Body of pancreas (tissue), 4 donors: Measurements from ENCODE around the gene MYO15A. TPM values are rescaled to one million over a fixed set of nuclear protein-coding genes. Genes with fewer than 3 reads are reported as not detected.

Experiments
- ATAC-seq: fragments of 150-250 bp; one replicate; pipeline ENCODE4 v1.9.1; 2016
- DNase-seq, 4 donors: peaks; one replicate each; pipeline ENCODE4 v3.0.0-alpha.2; 2019
- H3K27ac ChIP-seq, 4 donors: fragments of 200-600 bp; sonication (generic); 1 replicate in 3 of 4; 2 replicates in 1 of 4; pipeline versions ENCODE4 v1.5.1 to v1.6.1; 2016 to 2019; ENCODE audit warnings: mild to moderate bottlenecking in 1 of 4, mixed read lengths in 1 of 4, moderate library complexity in 1 of 4
- H3K27me3 ChIP-seq, 2 donors: fragments of 200-600 bp; sonication (generic); one replicate each; pipeline ENCODE4 v1.6.0; 2016; ENCODE audit warnings: mild to moderate bottlenecking in 1 of 2
- H3K36me3 ChIP-seq, 2 donors: fragments of 200-600 bp; sonication (generic); replicated peaks in 1 of 2; 2 replicates each; pipeline ENCODE4 v1.5.1; 2016; ENCODE audit warnings: low read depth in 2 of 2; ENCODE audit not compliant: insufficient read depth in 1 of 2
- H3K4me1 ChIP-seq: fragments of 200-600 bp; sonication (generic); one replicate; pipeline ENCODE4 v1.6.0; 2016
- H3K4me3 ChIP-seq, 2 donors: fragments of 200-600 bp; sonication (generic); 1 replicate in 1 of 2; 2 replicates in 1 of 2; pipeline ENCODE4 v1.5.1; 2016 to 2019
- H3K9me3 ChIP-seq, 3 donors: fragments of 200-600 bp; sonication (generic); 1 replicate in 2 of 3; 2 replicates in 1 of 3; pipeline ENCODE4 v1.5.1; 2016
- POLR2A ChIP-seq, 3 donors: fragments of 450-650 bp; IDR thresholded peaks; one replicate each; pipeline ENCODE4 v1.6.1; 2016; ENCODE audit warnings: antibody characterized with exemption in 3 of 3, mild to moderate bottlenecking in 2 of 3
- WGBS, 2 donors: methylation state at CpG; one replicate each; pipeline ENCODE4 v1.1.5; 2017; 5-methylcytosine and 5-hydroxymethylcytosine counted together
- intact Hi-C: fragments of 100-400 bp; cut with DNase I; formaldehyde crosslinking; loops from one replicate; pipeline ENCODE4 v1.15.1; 2023
- total RNA-seq, 2 donors: library from RNA; depleted of rRNA; stranded (reverse); fragments of >200 nt; gene quantifications; one replicate each; pipeline ENCODE4 v1.1.0, GENCODE V29; 2016
- TF ChIP-seq, protein P1 (sequence below), 7 experiments: fragments of 450-650 bp in 4 of 7; fragments of 200-600 bp in 3 of 7; sonication (generic) in 3 of 7; IDR thresholded peaks; one replicate each; pipeline ENCODE4 v1.5.1; 2016 to 2019; ENCODE audit warnings: antibody characterized with exemption in 7 of 7

The MYO15A gene
- total RNA-seq, 2 donors from 2014 or later, result under 0.01 to 1.3 TPM

- Histone ChIP-seq H3K27me3 (no peaks in the 10 kb centered on the region), H3K9me3 (no peaks in the 10 kb centered on the region), H3K36me3 (no peaks in the 10 kb centered on the region), H3K27ac (no peak overlapping the region), H3K4me1 (peaks cover 6% of the 10 kb centered on the region), H3K4me3 (no peak overlapping the region)
- ATAC-seq (no peak), DNase-seq (no peak)
- TF ChIP-seq POLR2A (IDR thresholded peaks at IDR 0.05), result no peak
- TF ChIP-seq, protein P1, sequence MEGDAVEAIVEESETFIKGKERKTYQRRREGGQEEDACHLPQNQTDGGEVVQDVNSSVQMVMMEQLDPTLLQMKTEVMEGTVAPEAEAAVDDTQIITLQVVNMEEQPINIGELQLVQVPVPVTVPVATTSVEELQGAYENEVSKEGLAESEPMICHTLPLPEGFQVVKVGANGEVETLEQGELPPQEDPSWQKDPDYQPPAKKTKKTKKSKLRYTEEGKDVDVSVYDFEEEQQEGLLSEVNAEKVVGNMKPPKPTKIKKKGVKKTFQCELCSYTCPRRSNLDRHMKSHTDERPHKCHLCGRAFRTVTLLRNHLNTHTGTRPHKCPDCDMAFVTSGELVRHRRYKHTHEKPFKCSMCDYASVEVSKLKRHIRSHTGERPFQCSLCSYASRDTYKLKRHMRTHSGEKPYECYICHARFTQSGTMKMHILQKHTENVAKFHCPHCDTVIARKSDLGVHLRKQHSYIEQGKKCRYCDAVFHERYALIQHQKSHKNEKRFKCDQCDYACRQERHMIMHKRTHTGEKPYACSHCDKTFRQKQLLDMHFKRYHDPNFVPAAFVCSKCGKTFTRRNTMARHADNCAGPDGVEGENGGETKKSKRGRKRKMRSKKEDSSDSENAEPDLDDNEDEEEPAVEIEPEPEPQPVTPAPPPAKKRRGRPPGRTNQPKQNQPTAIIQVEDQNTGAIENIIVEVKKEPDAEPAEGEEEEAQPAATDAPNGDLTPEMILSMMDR (IDR thresholded peaks at IDR 0.05), result peak in 2 of 7 experiments; percentile 5 to 13
- intact Hi-C loops, result no loop called here
- 40 to 50% methylated on average over 16 to 17 of the region's 18 CpGs for WGBS, 2 donors
These were observed 34.7 kb downstream of the MYO15A start for GRCh38 chr17:18143044-18143936.

DNA sequence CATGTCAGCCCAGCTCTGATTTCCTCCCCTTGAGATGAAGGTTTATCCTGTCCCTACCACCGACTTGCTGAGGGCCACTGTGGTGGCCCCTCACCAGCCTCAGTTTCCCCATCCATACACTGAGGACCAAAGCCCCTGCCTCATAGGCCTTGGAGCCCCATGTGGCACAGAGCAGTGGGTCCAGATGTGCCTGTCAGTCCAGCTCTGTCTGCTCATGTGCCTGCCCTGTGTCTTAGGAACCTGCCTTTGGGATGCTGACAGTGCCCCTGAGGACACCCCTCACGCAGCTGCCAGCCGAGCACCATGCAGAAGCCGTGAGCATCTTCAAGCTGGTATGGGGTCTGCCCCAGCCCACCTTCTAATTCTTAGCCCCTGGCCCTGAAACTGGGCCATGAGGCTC is 35.7 kb downstream of the MYO15A start:
- no peak for DNase-seq
- ATAC-seq, result no peak
- Histone ChIP-seq H3K4me1 (peaks cover 6% of the 10 kb centered on the region), H3K27ac (no peak overlapping the region), H3K27me3 (no peaks in the 10 kb centered on the region), H3K36me3 (no peaks in the 10 kb centered on the region), H3K9me3 (no peaks in the 10 kb centered on the region), H3K4me3 (no peak overlapping the region)
- WGBS, 2 donors, result 0 to 80% methylated on average over 1 to 4 of the region's 4 CpGs
- intact Hi-C loops, result no loop called here
- TF ChIP-seq POLR2A (IDR thresholded peaks at IDR 0.05), result no peak
- TF ChIP-seq, protein P1 (IDR thresholded peaks at IDR 0.05), result no peak

GRCh38 chr17:18144855-18145254 is 36.3 kb downstream of the MYO15A start:
- intact Hi-C loops, result no loop called here
- Histone ChIP-seq H3K27me3 (no peaks in the 10 kb centered on the region), H3K4me3 (no peak overlapping the region), H3K4me1 (peaks cover 6% of the 10 kb centered on the region), H3K36me3 (no peaks in the 10 kb centered on the region), H3K27ac (no peak overlapping the region), H3K9me3 (no peaks in the 10 kb centered on the region)
- TF ChIP-seq, protein P1 (IDR thresholded peaks at IDR 0.05), result no peak
- no peak for TF ChIP-seq POLR2A (IDR thresholded peaks at IDR 0.05)
- no peak for ATAC-seq
- WGBS, 2 donors, result 73 to 89% methylated on average over 1 of the region's 1 CpG
- DNase-seq, result no peak

DNA sequence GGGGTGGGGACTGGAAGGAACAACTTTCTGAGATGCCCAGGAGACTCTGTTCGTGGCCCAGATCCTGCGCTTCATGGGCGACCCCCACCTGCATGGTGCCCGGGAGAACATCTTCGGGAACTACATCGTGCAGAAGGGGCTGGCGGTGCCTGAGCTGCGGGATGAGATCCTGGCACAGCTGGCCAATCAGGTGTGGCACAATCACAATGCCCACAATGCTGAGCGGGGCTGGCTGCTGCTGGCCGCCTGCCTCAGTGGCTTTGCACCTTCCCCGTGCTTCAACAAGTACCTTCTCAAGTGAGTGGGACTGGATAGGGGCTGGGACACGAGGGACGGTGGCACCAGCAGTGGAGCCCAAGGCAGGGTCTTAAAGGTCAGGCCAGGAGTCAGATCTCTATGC is 37.3 kb downstream of the MYO15A start:
- no peak for TF ChIP-seq POLR2A (IDR thresholded peaks at IDR 0.05)
- TF ChIP-seq, protein P1 (IDR thresholded peaks at IDR 0.05), result no peak
- DNase-seq (no peak), ATAC-seq (no peak)
- intact Hi-C loops, result no loop called here
- H3K4me1 ChIP-seq, result peaks cover 4% of the 10 kb centered on the region
- no peak overlapping the region for H3K27ac ChIP-seq
- H3K9me3 ChIP-seq, result no peaks in the 10 kb centered on the region
- WGBS, 2 donors, result 70 to 77% methylated on average over 10 to 13 of the region's 13 CpGs
- no peaks in the 10 kb centered on the region for H3K27me3 ChIP-seq
- H3K36me3 ChIP-seq, result no peaks in the 10 kb centered on the region
- H3K4me3 ChIP-seq, result no peak overlapping the region

GRCh38 chr17:18146259-18146658 is 37.7 kb downstream of the MYO15A start:
- Histone ChIP-seq H3K27me3 (no peaks in the 10 kb centered on the region), H3K4me1 (no peaks in the 10 kb centered on the region), H3K4me3 (no peak overlapping the region), H3K9me3 (no peaks in the 10 kb centered on the region), H3K36me3 (no peaks in the 10 kb centered on the region), H3K27ac (no peak overlapping the region)
- 70 to 89% methylated on average over 2 of the region's 2 CpGs for WGBS, 2 donors
- no peak for ATAC-seq
- TF ChIP-seq, protein P1 (IDR thresholded peaks at IDR 0.05), result no peak
- TF ChIP-seq POLR2A (IDR thresholded peaks at IDR 0.05), result no peak
- intact Hi-C loops, result no loop called here
- DNase-seq, result no peak
